WTC11 (cell line): ENCODE measurements around the gene PCDHGA6.
"Not testable (repeated sequence)": the region's sequence is repeated elsewhere in the genome, so short reads cannot be mapped to it uniquely, and the experiment has no call there.

Source experiments
- ATF2 ChIP-seq: sonication (generic); formaldehyde crosslinking; IDR thresholded peaks from 2 replicates; pipeline ENCODE4 v1.8.1; 2022; ENCODE audit warnings: low read depth, missing genetic modification reagents, borderline replicate concordance
- E2F5 ChIP-seq: sonication (generic); formaldehyde crosslinking; IDR thresholded peaks from 2 replicates; pipeline ENCODE4 v1.8.1; 2022; ENCODE audit warnings: mild to moderate bottlenecking, moderate library complexity, missing genetic modification reagents
- HMGXB4 ChIP-seq: sonication (generic); formaldehyde crosslinking; IDR thresholded peaks from 2 replicates; pipeline ENCODE4 v1.8.1; 2023; ENCODE audit warnings: mild to moderate bottlenecking, moderate library complexity, missing genetic modification reagents
- KAT7 ChIP-seq: sonication (generic); formaldehyde crosslinking; IDR thresholded peaks from 2 replicates; pipeline ENCODE4 v1.8.1; 2023; ENCODE audit warnings: missing genetic modification reagents, mild to moderate bottlenecking, borderline replicate concordance
- MXD4 ChIP-seq: fragments of 250-450 bp; sonication (Bioruptor Pico); IDR thresholded peaks from 2 replicates; pipeline ENCODE4 v1.8.0; 2021; ENCODE audit warnings: mild to moderate bottlenecking, moderate library complexity, borderline replicate concordance
- RELA ChIP-seq: sonication (generic); formaldehyde crosslinking; IDR thresholded peaks from 2 replicates; pipeline ENCODE4 v1.8.1; 2022; ENCODE audit warnings: missing genetic modification reagents, mild to moderate bottlenecking, borderline replicate concordance
- TEAD1 ChIP-seq: sonication (generic); formaldehyde crosslinking; IDR thresholded peaks from 2 replicates; pipeline ENCODE4 v1.8.0; 2022; ENCODE audit warnings: mild to moderate bottlenecking, missing genetic modification reagents
- ZNF263 ChIP-seq: sonication (generic); formaldehyde crosslinking; IDR thresholded peaks from 2 replicates; pipeline ENCODE4 v1.8.1; 2022; ENCODE audit warnings: low read depth, mild to moderate bottlenecking, moderate library complexity, missing genetic modification reagents
- TF ChIP-seq, protein P1 (sequence below): sonication (generic); formaldehyde crosslinking; IDR thresholded peaks from 2 replicates; pipeline ENCODE4 v1.8.0; 2022; ENCODE audit warnings: mild to moderate bottlenecking, missing genetic modification reagents
- TF ChIP-seq, protein P2 (sequence below): fragments of 200-600 bp; IDR thresholded peaks from 2 replicates; pipeline ENCODE4 v1.8.0; 2022; ENCODE audit warnings: antibody characterized with exemption

GRCh38 chr5:141346017-141346416 is 27.7 kb upstream of the PCDHGA6 start:
- TF ChIP-seq ZNF263 (CRISPR knock-in tag); E2F5 (CRISPR knock-in tag); KAT7; HMGXB4; MXD4 (CRISPR knock-in tag); ATF2 (CRISPR knock-in tag); RELA (CRISPR knock-in tag); TEAD1 (CRISPR knock-in tag): not testable (repeated sequence)
- TF ChIP-seq, protein P1, sequence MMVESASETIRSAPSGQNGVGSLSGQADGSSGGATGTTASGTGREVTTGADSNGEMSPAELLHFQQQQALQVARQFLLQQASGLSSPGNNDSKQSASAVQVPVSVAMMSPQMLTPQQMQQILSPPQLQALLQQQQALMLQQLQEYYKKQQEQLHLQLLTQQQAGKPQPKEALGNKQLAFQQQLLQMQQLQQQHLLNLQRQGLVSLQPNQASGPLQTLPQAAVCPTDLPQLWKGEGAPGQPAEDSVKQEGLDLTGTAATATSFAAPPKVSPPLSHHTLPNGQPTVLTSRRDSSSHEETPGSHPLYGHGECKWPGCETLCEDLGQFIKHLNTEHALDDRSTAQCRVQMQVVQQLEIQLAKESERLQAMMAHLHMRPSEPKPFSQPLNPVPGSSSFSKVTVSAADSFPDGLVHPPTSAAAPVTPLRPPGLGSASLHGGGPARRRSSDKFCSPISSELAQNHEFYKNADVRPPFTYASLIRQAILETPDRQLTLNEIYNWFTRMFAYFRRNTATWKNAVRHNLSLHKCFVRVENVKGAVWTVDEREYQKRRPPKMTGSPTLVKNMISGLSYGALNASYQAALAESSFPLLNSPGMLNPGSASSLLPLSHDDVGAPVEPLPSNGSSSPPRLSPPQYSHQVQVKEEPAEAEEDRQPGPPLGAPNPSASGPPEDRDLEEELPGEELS (CRISPR knock-in tag), result not testable (repeated sequence)
- TF ChIP-seq, protein P2, sequence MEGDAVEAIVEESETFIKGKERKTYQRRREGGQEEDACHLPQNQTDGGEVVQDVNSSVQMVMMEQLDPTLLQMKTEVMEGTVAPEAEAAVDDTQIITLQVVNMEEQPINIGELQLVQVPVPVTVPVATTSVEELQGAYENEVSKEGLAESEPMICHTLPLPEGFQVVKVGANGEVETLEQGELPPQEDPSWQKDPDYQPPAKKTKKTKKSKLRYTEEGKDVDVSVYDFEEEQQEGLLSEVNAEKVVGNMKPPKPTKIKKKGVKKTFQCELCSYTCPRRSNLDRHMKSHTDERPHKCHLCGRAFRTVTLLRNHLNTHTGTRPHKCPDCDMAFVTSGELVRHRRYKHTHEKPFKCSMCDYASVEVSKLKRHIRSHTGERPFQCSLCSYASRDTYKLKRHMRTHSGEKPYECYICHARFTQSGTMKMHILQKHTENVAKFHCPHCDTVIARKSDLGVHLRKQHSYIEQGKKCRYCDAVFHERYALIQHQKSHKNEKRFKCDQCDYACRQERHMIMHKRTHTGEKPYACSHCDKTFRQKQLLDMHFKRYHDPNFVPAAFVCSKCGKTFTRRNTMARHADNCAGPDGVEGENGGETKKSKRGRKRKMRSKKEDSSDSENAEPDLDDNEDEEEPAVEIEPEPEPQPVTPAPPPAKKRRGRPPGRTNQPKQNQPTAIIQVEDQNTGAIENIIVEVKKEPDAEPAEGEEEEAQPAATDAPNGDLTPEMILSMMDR, result not testable (repeated sequence)
